HCT116 (cell line): ENCODE results near the gene PANK3. TPM values are rescaled to one million over a fixed set of nuclear protein-coding genes. Genes with fewer than 3 reads are reported as not detected.

Experiments used
- ATAC-seq: fragments of 200-7000 bp; cut with Tn5 transposase; 2 replicates; pipeline ENCODE4 v1.9.1; 2020; ENCODE audit warnings: mild to moderate bottlenecking, moderate library complexity
- BruUV-seq: library from RNA; stranded (reverse); fragments of 400-500 nt; replicated peaks from 2 replicates; lab custom pipeline; 2021; lab: Mats Ljungman, UMichigan
- CTCF ChIA-PET: fragments of 300-600 bp; sonication (Branson Sonifier 250); formaldehyde crosslinking; loops from one replicate; lab custom pipeline; 2021; ENCODE audit warnings: antibody characterized with exemption; lab: Charles Lee
- POLR2A ChIA-PET: fragments of 300-600, 350-600 bp; sonication (Branson Sonifier 250); formaldehyde crosslinking; loops from one replicate; lab custom pipeline; 2021; ENCODE audit warnings: antibody characterized with exemption; lab: Charles Lee
- RAD21 ChIA-PET, 2 experiments: fragments of 300-600 bp; sonication (Branson Sonifier 250); formaldehyde crosslinking; loops; one replicate each; lab custom pipeline; 2023; ENCODE audit warnings: low total read pairs in 2 of 2; ENCODE audit not compliant: uncharacterized antibody in 2 of 2, unreplicated experiment in 2 of 2, low non-redundant PET in 1 of 2; lab: Charles Lee
- DNase-seq: peaks from one replicate; pipeline ENCODE4 v3.0.0-alpha.2; 2010; ENCODE audit warnings: low read depth, low spot score
- H2AFZ ChIP-seq: fragments of 200-600 bp; shearing (Covaris generic), sonication (generic); 2 replicates; pipeline ENCODE4 v1.6.1; 2017; ENCODE audit warnings: low read depth, mixed run types, mixed read lengths, antibody characterized with exemption, low read length; ENCODE audit not compliant: poor library complexity, severe bottlenecking
- H3K27ac ChIP-seq: 2 replicates; pipeline ENCODE4 v1.5.1; 2012; ENCODE audit warnings: low read depth, low read length
- H3K27me3 ChIP-seq: fragments of 200-600 bp; sonication (generic); 2 replicates; pipeline ENCODE4 v1.6.1; 2016; ENCODE audit warnings: mixed run types, low read length, mixed read lengths; ENCODE audit not compliant: insufficient read depth
- H3K36me3 ChIP-seq, 2 experiments: fragments of 200-500 bp in 1 of 2; fragments of 200-600 bp in 1 of 2; sonication (Bioruptor generic) in 1 of 2; sonication (generic) in 1 of 2; 2 replicates each; pipeline versions ENCODE4 v1.5.1 to v1.6.1; 2014 to 2016; ENCODE audit warnings: low read length in 2 of 2, inconsistent platforms in 1 of 2, mixed read lengths in 1 of 2, mixed run types in 1 of 2; ENCODE audit not compliant: insufficient read depth in 2 of 2, control insufficient read depth in 1 of 2
- H3K4me1 ChIP-seq, 2 experiments: fragments of 200-600 bp in 1 of 2; sonication (generic) in 1 of 2; 2 replicates each; pipeline versions ENCODE4 v1.5.1 to v1.6.1; 2012 to 2017; ENCODE audit warnings: low read length in 2 of 2, inconsistent platforms in 1 of 2, mild to moderate bottlenecking in 1 of 2, mixed read lengths in 1 of 2, mixed run types in 1 of 2, moderate library complexity in 1 of 2; ENCODE audit not compliant: insufficient read depth in 2 of 2, control insufficient read depth in 1 of 2
- H3K4me2 ChIP-seq: fragments of 200-600 bp; sonication (generic); 2 replicates; pipeline ENCODE4 v1.6.1; 2017; ENCODE audit warnings: mixed run types, low read length, mixed read lengths
- H3K4me3 ChIP-seq, 2 experiments: fragments of 200-600 bp in 1 of 2; sonication (generic) in 1 of 2; replicated peaks in 1 of 2; 2 replicates each; pipeline ENCODE4 v1.5.1; 2011 to 2016; ENCODE audit warnings: low read length in 2 of 2, control low read depth in 1 of 2, low read depth in 1 of 2, mild to moderate bottlenecking in 1 of 2, mixed read lengths in 1 of 2, mixed run types in 1 of 2
- H3K79me2 ChIP-seq: fragments of 200-600 bp; sonication (generic); 2 replicates; pipeline ENCODE4 v1.6.1; 2017; ENCODE audit warnings: mild to moderate bottlenecking, mixed run types, low read length, moderate library complexity, mixed read lengths; ENCODE audit not compliant: insufficient read depth
- H3K9ac ChIP-seq: fragments of 200-600 bp; sonication (generic); 2 replicates; pipeline ENCODE4 v1.6.1; 2016; ENCODE audit warnings: low read length, mixed read lengths
- H3K9me2 ChIP-seq: fragments of 200-600 bp; sonication (generic), shearing (Covaris generic); 2 replicates; pipeline ENCODE4 v1.6.1; 2017; ENCODE audit warnings: mixed run types, mild to moderate bottlenecking, moderate library complexity; ENCODE audit not compliant: insufficient read depth
- H3K9me3 ChIP-seq, 2 experiments: fragments of 200-500 bp in 1 of 2; fragments of 200-600 bp in 1 of 2; sonication (Bioruptor generic) in 1 of 2; sonication (generic) in 1 of 2; 2 replicates each; pipeline ENCODE4 v1.6.1; 2014 to 2017; ENCODE audit warnings: low read length in 2 of 2, mixed read lengths in 2 of 2, inconsistent platforms in 1 of 2, low read depth in 1 of 2, mild to moderate bottlenecking in 1 of 2, mixed run types in 1 of 2, moderate library complexity in 1 of 2; ENCODE audit not compliant: control insufficient read depth in 1 of 2, insufficient read depth in 1 of 2
- H4K20me1 ChIP-seq: fragments of 200-600 bp; sonication (generic), shearing (Covaris generic); 2 replicates; pipeline ENCODE4 v1.6.1; 2017; ENCODE audit warnings: mixed run types, mild to moderate bottlenecking, moderate library complexity; ENCODE audit not compliant: insufficient read depth
- CEBPB ChIP-seq: IDR thresholded peaks from 2 replicates; pipeline ENCODE4 v1.6.1; 2012; ENCODE audit warnings: low read depth
- EGR1 ChIP-seq: IDR thresholded peaks from 2 replicates; pipeline ENCODE4 v1.6.1; 2012; ENCODE audit warnings: low read depth
- ELF1 ChIP-seq: IDR thresholded peaks from 2 replicates; pipeline ENCODE4 v1.6.1; 2012; ENCODE audit warnings: low read depth, borderline replicate concordance
- EZH2 ChIP-seq: fragments of 200-600 bp; sonication (generic); IDR thresholded peaks from 2 replicates; pipeline ENCODE4 v1.6.1; 2017; ENCODE audit warnings: antibody characterized with exemption, mixed run types
- FOSL1 ChIP-seq: IDR thresholded peaks from 2 replicates; pipeline ENCODE4 v1.6.1; 2012; ENCODE audit warnings: low read depth
- JUND ChIP-seq: IDR thresholded peaks from 2 replicates; pipeline ENCODE4 v1.6.1; 2012
- POLR2A ChIP-seq: IDR thresholded peaks from 2 replicates; pipeline ENCODE4 v1.7.0; 2011; ENCODE audit warnings: borderline replicate concordance; ENCODE audit not compliant: insufficient read depth, insufficient read length; ENCODE audit errors: extremely low read depth
- POLR2AphosphoS5 ChIP-seq: IDR thresholded peaks from 2 replicates; pipeline ENCODE4 v1.6.1; 2011; ENCODE audit warnings: mild to moderate bottlenecking, low read depth, low read length, moderate library complexity
- RAD21 ChIP-seq: IDR thresholded peaks from 2 replicates; pipeline ENCODE4 v1.6.1; 2012; ENCODE audit warnings: low read depth, mild to moderate bottlenecking
- SIN3A ChIP-seq: IDR thresholded peaks from 2 replicates; pipeline ENCODE4 v1.6.1; 2012; ENCODE audit warnings: low read depth
- SP1 ChIP-seq: IDR thresholded peaks from 2 replicates; pipeline ENCODE4 v1.6.1; 2012; ENCODE audit warnings: low read depth
- SRF ChIP-seq: IDR thresholded peaks from 2 replicates; pipeline ENCODE4 v1.6.1; 2012; ENCODE audit warnings: low read depth
- YY1 ChIP-seq: IDR thresholded peaks from 2 replicates; pipeline ENCODE4 v1.6.1; 2011; ENCODE audit warnings: low read length, low read depth, moderate library complexity, mild to moderate bottlenecking; ENCODE audit not compliant: insufficient replicate concordance; ENCODE audit errors: extremely low read depth
- ZFX ChIP-seq: fragments of 450-650 bp; IDR thresholded peaks from 2 replicates; pipeline ENCODE4 v1.6.1; 2017
- ZNF274 ChIP-seq: fragments of 200-500 bp; sonication (Bioruptor generic); IDR thresholded peaks from 2 replicates; pipeline ENCODE4 v1.6.1; 2014; ENCODE audit warnings: mild to moderate bottlenecking, low read depth, low read length, inconsistent platforms
- intact Hi-C: fragments of 100-400 bp; cut with micrococcal nuclease; formaldehyde crosslinking; loops from 2 replicates; pipeline ENCODE4 v1.10.0; 2022
- total RNA-seq: library from RNA; stranded (reverse); gene quantifications from one replicate; pipeline ENCODE4 v1.2.1, GENCODE V29; 2021; ENCODE audit not compliant: unreplicated experiment
- TF ChIP-seq, protein P1 (sequence below): IDR thresholded peaks from 2 replicates; pipeline ENCODE4 v1.6.1; 2012
- TF ChIP-seq, protein P2 (sequence below): IDR thresholded peaks from 2 replicates; pipeline ENCODE4 v1.6.1; 2012
- TF ChIP-seq, protein P3 (sequence below), 3 experiments: fragments of 200-600 bp in 1 of 3; sonication (generic) in 1 of 3; IDR thresholded peaks in 2 of 3; conservative IDR thresholded peaks in 1 of 3; 2 replicates each; pipeline ENCODE4 v1.5.1; 2012 to 2017; ENCODE audit warnings: low read depth in 2 of 3, low read length in 2 of 3, antibody characterized with exemption in 1 of 3, borderline replicate concordance in 1 of 3, control low read depth in 1 of 3, mild to moderate bottlenecking in 1 of 3, mixed read lengths in 1 of 3, mixed run types in 1 of 3, moderate library complexity in 1 of 3; ENCODE audit not compliant: insufficient read depth in 1 of 3

PANK3 gene
- total RNA-seq, 1 experiment from 2014 or later: 56.5 TPM

DNA sequence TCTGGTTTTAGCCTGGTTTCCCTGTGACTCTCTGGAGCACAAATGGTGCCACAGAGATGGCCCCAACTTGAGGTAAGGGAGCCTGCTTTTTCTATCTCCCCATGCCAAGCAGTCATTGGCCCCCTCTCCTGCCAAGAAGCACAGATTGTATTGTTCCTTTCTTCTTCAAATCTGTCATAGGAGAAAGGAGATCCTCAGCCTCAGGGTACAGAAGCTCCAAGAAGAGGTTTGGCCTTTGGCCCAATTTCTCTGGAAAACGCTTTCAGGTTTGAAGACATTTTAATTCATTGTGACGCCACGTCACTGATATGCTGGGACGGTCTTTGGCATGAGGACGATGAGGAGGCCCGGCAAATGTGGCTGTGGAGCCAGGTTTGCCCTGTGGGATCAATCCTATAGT lies 29.2 kb upstream of the PANK3 start:
- no peaks in the 10 kb centered on the region for H4K20me1 ChIP-seq
- H3K9ac ChIP-seq: no peak overlapping the region
- H3K4me2 ChIP-seq: no peak overlapping the region
- ChIA-PET CTCF (no interaction called here), RAD21 (no interaction called here), POLR2A (no interaction called here)
- no TSS peak for BruUV-seq
- H3K79me2 ChIP-seq: no peaks in the 10 kb centered on the region
- H3K4me3 ChIP-seq: no peak overlapping the region
- ATAC-seq (no peak), DNase-seq (no peak)
- intact Hi-C loops: no loop called here
- no peak overlapping the region for H2AFZ ChIP-seq
- peaks cover 3 to 19% of the 10 kb centered on the region in 2 experiments for H3K4me1 ChIP-seq
- H3K27me3 ChIP-seq: 0 out of 2 replicates have a peak, but pooled peaks cover 3% of the 10 kb centered on the region
- TF ChIP-seq POLR2AphosphoS5 (no peak), RAD21 (no peak), YY1 (no peak), SP1 (no peak), ZFX (no peak)
- TF ChIP-seq, protein P1, sequence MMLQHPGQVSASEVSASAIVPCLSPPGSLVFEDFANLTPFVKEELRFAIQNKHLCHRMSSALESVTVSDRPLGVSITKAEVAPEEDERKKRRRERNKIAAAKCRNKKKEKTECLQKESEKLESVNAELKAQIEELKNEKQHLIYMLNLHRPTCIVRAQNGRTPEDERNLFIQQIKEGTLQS: no peak
- TF ChIP-seq, protein P2, sequence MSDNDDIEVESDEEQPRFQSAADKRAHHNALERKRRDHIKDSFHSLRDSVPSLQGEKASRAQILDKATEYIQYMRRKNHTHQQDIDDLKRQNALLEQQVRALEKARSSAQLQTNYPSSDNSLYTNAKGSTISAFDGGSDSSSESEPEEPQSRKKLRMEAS: no peak
- H3K9me2 ChIP-seq: no peaks in the 10 kb centered on the region
- no peaks in the 10 kb centered on the region for H3K9me3 ChIP-seq
- no peaks in the 10 kb centered on the region for H3K36me3 ChIP-seq
- H3K27ac ChIP-seq: no peak overlapping the region

DNA sequence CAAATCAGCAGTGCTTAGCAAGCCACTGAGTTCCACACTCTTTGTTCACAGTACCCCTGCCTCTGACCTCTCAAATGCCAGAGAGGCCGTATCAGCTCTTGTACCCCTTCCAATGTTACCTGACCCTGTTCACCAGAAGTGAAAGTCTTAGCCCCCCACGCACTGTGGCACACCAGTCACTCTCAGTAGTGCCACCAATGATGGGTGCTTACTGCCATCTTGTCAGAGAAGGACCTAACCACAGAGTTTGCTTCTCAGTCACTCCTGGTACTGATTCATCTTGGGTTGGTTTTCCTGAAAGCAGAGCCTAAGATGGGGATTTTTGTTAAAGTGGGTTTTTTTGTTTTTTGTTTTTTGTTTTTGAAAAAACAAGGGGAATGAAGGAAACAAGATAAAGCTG lies 28.8 kb upstream of the PANK3 start:
- no peak for DNase-seq
- Histone ChIP-seq H3K27ac (no peak overlapping the region), H3K4me1 (peaks cover 3 to 17% of the 10 kb centered on the region in 2 experiments), H3K4me3 (no peak overlapping the region), H3K9ac (no peak overlapping the region), H3K27me3 (0 out of 2 replicates have a peak, but pooled peaks cover 3% of the 10 kb centered on the region), H3K9me2 (no peaks in the 10 kb centered on the region), H3K36me3 (no peaks in the 10 kb centered on the region), H3K79me2 (no peaks in the 10 kb centered on the region), H4K20me1 (no peaks in the 10 kb centered on the region), H3K9me3 (no peaks in the 10 kb centered on the region), H3K4me2 (no peak overlapping the region), H2AFZ (no peak overlapping the region)
- CTCF ChIA-PET: no interaction called here
- no peak for ATAC-seq
- no TSS peak for BruUV-seq
- intact Hi-C loops: no loop called here
- no peak for TF ChIP-seq SP1
- TF ChIP-seq ELF1: no peak
- no peak for TF ChIP-seq FOSL1
- no peak for TF ChIP-seq CEBPB
- TF ChIP-seq RAD21: no peak
- no peak for TF ChIP-seq SIN3A
- TF ChIP-seq, protein P1: no peak
- TF ChIP-seq ZNF274: no peak
- no peak for TF ChIP-seq SRF
- TF ChIP-seq, protein P3, sequence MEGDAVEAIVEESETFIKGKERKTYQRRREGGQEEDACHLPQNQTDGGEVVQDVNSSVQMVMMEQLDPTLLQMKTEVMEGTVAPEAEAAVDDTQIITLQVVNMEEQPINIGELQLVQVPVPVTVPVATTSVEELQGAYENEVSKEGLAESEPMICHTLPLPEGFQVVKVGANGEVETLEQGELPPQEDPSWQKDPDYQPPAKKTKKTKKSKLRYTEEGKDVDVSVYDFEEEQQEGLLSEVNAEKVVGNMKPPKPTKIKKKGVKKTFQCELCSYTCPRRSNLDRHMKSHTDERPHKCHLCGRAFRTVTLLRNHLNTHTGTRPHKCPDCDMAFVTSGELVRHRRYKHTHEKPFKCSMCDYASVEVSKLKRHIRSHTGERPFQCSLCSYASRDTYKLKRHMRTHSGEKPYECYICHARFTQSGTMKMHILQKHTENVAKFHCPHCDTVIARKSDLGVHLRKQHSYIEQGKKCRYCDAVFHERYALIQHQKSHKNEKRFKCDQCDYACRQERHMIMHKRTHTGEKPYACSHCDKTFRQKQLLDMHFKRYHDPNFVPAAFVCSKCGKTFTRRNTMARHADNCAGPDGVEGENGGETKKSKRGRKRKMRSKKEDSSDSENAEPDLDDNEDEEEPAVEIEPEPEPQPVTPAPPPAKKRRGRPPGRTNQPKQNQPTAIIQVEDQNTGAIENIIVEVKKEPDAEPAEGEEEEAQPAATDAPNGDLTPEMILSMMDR (IDR thresholded peaks at IDR 0.05 in 2 of 3, conservative IDR thresholded peaks at IDR 0.05 in 1 of 3; ENCODE audit: borderline replicate concordance in 1 of 3, insufficient read depth in 1 of 3, low read depth in 2 of 3, low read length in 2 of 3): no peak
- TF ChIP-seq ZFX: no peak
- no peak for TF ChIP-seq POLR2AphosphoS5
- TF ChIP-seq EZH2: no peak
- TF ChIP-seq JUND: no peak
- no peak for TF ChIP-seq EGR1
- no peak for TF ChIP-seq POLR2A
- RAD21 ChIA-PET: no interaction called here
- POLR2A ChIA-PET: no interaction called here
